Posterior vena cava (tissue), 2 donors: ENCODE results near the gene CLDN34. TPM values are rescaled to one million over a fixed set of nuclear protein-coding genes. Genes with fewer than 3 reads are reported as not detected.
A peak's percentile ranks its signal among the peaks of the same experiment; 100 is the strongest.

ENCODE experiments used
- DNase-seq: peaks from one replicate; pipeline ENCODE4 v3.0.0-alpha.2; 2020; ENCODE audit warnings: low spot score
- intact Hi-C, 2 donors: fragments of 100-400 bp; cut with DNase I; formaldehyde crosslinking; loops; one replicate each; pipeline versions ENCODE4 v1.14.1 to v1.14.2; 2022 to 2023
- total RNA-seq, 2 donors: library from RNA; stranded (reverse); fragmentation: NEBNext Ultra II Directional; extraction: Animal tissue kit (Norgen Biotek cat#: 25700); gene quantifications; one replicate each; pipeline ENCODE4 v1.2.1, GENCODE V29; 2021
- donor health status: DM: yes; HTN: yes; CAD: no.
- donor health status: DM: yes; HTN: yes; CAD: no.

CLDN34 gene
- total RNA-seq, 2 donors from 2014 or later = not detected

DNA sequence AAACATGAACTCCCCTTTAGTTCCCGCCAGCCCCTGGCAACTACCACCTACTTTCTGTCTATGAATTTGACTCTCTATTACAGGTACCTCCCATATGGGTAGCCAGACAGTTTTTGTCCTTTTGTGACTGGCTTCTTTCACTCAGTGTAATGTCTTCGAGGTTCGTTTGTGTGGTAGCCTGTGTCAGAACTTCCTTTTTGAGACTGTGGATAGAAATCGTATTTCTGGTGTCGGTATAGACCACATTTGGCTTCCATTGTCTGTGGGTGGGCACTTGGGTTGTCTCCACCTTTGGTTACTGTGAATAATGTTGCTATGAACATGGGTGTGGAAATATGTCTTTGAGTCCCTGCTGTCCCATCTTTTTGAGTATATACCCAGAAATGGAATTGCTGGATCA lies 5.4 kb upstream of the CLDN34 start:
- no peak for DNase-seq
- intact Hi-C loops = no loop called here

DNA sequence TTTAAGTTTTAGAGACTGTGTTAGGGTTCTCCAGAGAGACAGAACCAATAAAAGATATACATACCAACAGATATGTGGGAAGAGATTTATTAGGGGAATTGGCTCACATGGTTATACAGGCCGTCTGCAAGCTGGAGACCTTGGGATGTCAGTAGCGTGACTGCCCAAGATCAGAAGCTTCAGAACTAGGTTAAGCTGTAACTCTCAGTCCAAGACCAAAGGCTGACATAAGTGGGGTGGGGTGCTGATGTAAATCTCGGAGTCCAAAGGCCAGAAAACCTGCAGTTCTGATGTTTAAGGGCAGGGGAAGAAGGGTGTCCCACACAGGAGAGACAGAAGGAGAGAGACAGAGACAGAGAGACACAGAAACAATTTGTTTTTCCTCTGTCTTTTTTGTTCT lies 10.5 kb downstream of the CLDN34 start:
- intact Hi-C loops = no loop called here
- DNase-seq = no peak

DNA sequence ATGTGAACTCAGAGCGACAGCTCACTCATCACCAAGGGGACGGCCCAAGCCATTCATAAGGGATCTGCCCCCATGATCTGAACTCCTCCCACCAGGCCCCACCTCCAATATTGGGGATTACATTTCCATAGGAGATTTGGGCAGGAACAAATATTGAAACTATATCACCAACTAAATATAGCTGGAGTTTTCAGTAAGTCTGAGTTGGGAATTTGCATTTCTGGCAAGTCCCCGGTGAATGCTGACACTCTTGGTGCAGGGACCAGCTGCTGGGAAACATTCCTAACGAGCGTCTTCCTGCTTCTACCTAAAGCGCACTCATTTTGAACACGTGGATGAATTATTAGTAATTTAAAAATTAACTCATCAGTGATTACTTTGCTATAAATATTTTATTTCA lies 13.2 kb downstream of the CLDN34 start:
- intact Hi-C loops = no loop called here
- DNase-seq = no peak

DNA sequence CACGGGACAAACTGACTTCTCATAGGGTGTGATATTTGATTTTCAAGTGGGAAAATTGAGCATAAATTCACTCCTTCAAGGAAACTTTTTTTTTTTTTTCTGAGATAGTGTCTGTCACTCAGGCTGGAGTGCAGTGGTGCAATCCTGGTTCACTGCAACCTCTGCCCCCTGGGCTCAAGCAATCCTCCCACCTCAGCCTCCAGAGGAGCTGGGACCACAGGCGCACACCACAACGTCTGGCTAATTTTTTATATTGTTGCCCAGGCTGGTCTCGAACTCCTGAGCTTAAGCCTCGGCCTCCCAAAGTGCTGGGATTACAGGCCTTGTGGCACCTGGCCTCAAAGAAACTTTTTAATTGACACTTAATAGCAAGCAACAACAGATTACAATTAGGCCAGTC lies 13.8 kb downstream of the CLDN34 start:
- DNase-seq = no peak
- intact Hi-C loops = no loop called here

- DNase-seq = no peak
- intact Hi-C loops = no loop called here
These were observed 16.3 kb downstream of the CLDN34 start for GRCh38 chrX:9983441-9983840.

DNA sequence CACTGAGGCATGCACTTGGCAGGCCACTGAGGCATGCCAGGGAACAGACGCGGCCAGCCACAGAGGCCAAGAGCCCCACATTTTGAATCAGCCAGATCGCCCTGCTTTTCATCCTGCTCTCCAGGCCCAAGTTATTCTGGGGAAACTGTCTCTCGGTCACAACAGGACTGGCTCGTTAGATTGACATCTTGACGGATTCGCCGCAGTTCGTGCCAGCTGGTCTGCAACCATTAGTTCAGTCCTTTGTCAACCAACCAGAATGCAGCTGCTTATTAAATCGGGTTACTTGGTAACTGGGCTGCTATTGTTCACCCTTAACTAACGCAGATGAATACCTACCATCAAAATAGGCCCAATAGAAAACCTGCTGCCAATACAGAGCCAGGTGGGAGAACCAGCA lies 16.7 kb downstream of the CLDN34 start:
- intact Hi-C loops = no loop called here
- DNase-seq = no peak

GRCh38 chrX:9988762-9989161 lies 21.6 kb downstream of the CLDN34 start:
- DNase-seq = no peak
- intact Hi-C loops = no loop called here

DNA sequence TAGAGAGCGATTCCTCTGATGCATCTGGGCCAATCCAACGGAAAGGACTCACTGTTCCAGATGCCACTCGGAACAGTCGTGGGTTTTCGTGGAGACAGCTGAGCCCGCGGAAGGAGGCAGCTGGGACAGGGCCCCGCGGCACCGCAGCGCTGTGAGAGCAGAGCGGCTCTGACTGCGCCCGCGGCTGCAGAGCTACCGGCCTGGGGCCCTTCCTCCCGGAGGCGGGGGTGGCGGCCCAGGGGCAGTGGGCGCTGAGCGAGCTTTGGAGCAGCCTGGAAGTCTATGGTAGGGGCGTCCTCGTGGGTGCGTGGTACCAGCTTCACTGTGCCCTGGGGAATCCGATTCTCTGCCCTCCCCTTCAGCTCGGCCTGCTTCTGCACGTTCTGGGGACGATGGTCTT lies 24.9 kb downstream of the CLDN34 start:
- peak; percentile 75 for DNase-seq
- intact Hi-C loops = no loop called here

DNA sequence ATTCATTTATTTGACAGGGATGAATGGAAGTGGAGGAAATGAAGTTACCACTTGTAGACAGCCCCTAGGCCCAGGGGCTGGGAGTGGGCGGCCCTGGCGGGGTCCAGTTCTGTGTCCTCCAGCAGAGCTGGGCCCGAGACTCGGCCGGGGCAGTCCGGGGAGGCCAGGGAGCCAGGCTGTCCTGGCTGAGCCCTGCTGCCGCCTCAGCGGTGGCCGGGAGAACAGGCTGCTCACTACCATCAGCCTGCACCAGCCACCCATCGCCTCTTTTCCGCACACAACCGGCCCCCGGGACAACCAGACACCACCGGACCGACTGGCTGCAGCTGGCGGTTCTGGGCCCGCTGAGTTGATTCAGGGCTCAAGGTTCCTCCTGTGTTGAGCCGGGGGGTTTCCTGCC lies 25.6 kb downstream of the CLDN34 start:
- peak; percentile 64 for DNase-seq
- intact Hi-C loops = no loop called here

GRCh38 chrX:9995855-9996339 lies 28.7 kb downstream of the CLDN34 start:
- peak; percentile 96 for DNase-seq
- intact Hi-C loops = loop anchor here in 1 of 2 donors (5.0 kb wide), 1 partner anchor 121 kb away; no protein-coding TSS in a partner anchor

DNA sequence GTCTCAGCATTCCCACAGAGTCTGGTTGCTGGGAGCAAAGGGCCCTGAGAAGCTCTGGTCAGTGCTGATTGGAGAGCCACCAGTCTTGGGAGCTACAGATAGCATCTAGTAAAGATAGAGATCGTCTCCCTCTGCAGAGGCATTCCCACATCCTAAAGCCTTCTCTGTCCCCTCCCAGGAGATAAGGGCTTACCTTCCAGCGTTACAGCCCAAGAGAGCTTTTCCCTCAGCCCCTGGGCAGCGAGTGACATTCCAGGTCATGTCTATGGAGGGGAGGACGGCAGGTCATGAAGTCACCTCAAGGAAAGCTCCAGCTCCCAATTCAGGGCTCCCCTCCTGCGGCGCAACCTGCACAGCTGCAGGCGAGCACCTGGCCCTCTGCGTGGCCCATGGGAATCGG lies 29.9 kb downstream of the CLDN34 start:
- intact Hi-C loops = loop anchor here in 1 of 2 donors (5.0 kb wide), 1 partner anchor 120 kb away; no protein-coding TSS in a partner anchor
- DNase-seq = no peak

DNA sequence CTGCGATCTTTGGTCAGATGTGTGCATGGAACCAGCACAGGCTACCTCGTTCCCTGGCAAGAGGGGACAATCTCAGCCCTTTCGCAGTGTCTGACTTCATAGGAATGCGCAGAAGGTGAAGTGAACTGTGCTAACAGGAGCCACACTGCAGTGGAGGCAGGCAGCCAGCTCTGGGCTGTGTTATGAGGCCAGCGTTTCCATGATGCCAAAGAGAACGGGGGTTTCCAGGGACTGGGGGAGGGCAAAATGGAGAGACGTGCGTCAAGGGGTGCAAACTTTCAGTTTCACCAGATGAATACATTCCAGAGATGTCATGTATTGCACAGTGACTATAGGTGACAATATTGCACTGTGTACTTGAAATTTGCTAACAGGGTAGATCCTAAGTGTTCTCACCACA lies 30.4 kb downstream of the CLDN34 start:
- intact Hi-C loops = loop anchor here in 1 of 2 donors (5.0 kb wide), 1 partner anchor 120 kb away; no protein-coding TSS in a partner anchor
- no peak for DNase-seq

- DNase-seq = no peak
- intact Hi-C loops = no loop called here
These were observed 34.3 kb downstream of the CLDN34 start for GRCh38 chrX:10001496-10001895.

GRCh38 chrX:10004832-10005475 lies 37.8 kb downstream of the CLDN34 start:
- no peak for DNase-seq
- intact Hi-C loops = no loop called here

GRCh38 chrX:10006086-10006485 lies 38.9 kb downstream of the CLDN34 start:
- DNase-seq = no peak
- intact Hi-C loops = no loop called here

GRCh38 chrX:10006770-10007169 lies 39.6 kb downstream of the CLDN34 start:
- no peak for DNase-seq
- intact Hi-C loops = no loop called here

GRCh38 chrX:10007621-10008020 lies 40.5 kb downstream of the CLDN34 start:
- intact Hi-C loops = no loop called here
- no peak for DNase-seq

DNA sequence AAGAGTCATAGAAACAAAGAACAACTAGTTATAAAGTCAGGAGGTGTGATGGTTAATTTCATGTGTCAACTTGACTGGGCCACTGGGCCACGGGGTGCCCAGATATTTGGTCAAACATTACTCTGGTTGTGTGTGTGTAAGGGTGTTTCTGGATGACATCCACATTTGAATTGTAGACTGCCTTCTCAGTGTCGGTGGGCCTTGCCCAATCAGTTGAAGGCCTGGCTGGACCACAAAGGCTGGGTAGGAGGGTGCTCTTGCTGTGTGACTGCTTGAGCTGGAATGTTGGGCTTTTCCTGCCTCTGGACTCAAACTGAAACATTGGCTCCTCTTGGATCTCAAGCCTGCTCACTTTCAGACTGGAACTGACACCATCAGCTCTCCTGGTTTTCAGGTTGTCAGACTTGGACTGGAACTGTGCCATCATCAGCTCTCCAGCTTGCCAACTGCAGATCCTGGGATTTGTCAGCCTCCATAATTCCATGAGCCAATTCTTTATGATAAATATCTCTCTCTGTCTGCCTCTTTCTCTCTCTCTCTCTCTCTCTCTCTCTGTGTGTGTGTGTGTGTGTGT lies 41.4 kb downstream of the CLDN34 start:
- intact Hi-C loops = no loop called here
- no peak for DNase-seq

DNA sequence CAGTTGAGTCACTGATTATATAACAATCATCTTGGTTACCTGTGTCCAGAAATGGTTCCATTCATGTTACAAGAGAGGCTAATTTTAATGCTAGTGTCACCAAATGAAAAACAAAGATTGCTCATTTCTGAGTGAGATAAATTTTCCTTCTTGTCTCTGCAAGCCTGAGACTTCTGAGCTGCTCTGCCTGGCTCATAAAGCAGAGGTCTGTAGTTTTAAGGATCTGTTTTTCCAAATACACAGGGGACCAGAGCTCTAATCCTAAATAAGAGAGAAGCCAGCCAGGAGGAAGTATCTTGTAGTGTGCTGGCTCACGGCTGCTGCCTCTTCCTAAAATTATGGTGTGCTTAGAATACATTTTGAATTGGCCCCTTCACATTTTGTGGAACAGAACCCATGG lies 42.6 kb downstream of the CLDN34 start:
- intact Hi-C loops = loop anchor here in 1 of 2 donors (5.0 to 10.0 kb wide), 2 partner anchors 108 to 1805 kb away; no protein-coding TSS in a partner anchor
- no peak for DNase-seq

DNA sequence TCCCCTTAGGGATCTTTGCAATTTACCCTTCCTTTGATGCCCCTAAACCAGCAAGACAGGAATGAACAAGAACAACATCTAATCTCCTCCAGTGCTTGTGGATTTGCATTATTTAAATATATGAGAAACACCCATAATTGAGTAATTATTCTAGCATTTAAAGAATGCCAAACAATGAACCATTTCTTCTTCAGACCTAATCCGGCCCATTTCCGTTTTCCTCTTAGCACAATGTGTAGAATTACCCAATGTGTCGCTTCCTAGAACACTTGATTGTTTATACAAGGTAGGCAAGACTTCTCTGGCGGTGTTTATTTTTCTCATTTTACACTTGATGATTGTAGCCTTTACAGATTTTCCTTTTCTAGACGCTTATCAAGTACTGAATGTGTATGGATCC lies 43.5 kb downstream of the CLDN34 start:
- DNase-seq = no peak
- intact Hi-C loops = loop anchor here in 1 of 2 donors (5.0 to 10.0 kb wide), 2 partner anchors 107 to 1806 kb away; no protein-coding TSS in a partner anchor
